Measurements from ENCODE around the gene RS1.

DNA sequence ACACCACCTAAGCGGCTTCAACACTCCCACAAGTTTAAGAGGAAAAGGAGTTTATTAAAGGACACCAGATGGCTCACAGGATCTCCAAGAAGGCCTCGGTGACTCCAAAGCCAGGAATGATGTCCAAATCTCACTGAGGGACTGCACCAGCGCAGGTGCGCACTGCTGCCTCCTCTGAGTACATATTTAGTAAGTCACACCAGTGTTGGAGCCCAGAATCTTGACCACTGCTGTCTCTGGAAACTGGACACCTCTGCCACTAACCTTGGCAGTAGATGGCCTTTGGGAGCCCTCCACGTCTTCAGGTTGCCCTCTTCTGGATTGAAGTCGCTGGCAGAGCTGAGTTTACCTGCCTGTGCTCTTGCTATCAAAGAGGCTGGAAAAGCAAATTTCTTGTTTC lies 10.1 kb upstream of the RS1 start:
- TF ChIP-seq, protein P1, sequence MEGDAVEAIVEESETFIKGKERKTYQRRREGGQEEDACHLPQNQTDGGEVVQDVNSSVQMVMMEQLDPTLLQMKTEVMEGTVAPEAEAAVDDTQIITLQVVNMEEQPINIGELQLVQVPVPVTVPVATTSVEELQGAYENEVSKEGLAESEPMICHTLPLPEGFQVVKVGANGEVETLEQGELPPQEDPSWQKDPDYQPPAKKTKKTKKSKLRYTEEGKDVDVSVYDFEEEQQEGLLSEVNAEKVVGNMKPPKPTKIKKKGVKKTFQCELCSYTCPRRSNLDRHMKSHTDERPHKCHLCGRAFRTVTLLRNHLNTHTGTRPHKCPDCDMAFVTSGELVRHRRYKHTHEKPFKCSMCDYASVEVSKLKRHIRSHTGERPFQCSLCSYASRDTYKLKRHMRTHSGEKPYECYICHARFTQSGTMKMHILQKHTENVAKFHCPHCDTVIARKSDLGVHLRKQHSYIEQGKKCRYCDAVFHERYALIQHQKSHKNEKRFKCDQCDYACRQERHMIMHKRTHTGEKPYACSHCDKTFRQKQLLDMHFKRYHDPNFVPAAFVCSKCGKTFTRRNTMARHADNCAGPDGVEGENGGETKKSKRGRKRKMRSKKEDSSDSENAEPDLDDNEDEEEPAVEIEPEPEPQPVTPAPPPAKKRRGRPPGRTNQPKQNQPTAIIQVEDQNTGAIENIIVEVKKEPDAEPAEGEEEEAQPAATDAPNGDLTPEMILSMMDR (IDR thresholded peaks at IDR 0.05), result no peak
- TF ChIP-seq POLR2A (IDR thresholded peaks at IDR 0.05), result no peak

Measured in ovary (tissue), 3 donors.